HepG2 (cell line): Measurements from ENCODE around the gene CCDC116.

Source experiments
- KDM5A ChIP-seq: fragments of 200-600 bp; sonication (generic); IDR thresholded peaks from 2 replicates; pipeline ENCODE4 v1.7.0; 2018; ENCODE audit warnings: antibody characterized with exemption, mild to moderate bottlenecking, low read length, borderline replicate concordance
- SP1 ChIP-seq, 2 experiments: fragments of 450-650 bp in 1 of 2; sonication (generic) in 1 of 2; formaldehyde crosslinking in 1 of 2; IDR thresholded peaks; 2 replicates each; pipeline versions ENCODE4 v1.4.0 to v1.6.1; 2016 to 2020; ENCODE audit warnings: missing genetic modification reagents in 1 of 2
- TP53 ChIP-seq: sonication (generic); formaldehyde crosslinking; conservative IDR thresholded peaks from 2 replicates; pipeline ENCODE4 v1.4.0; 2020; ENCODE audit warnings: missing genetic modification reagents

- no peak for TF ChIP-seq SP1 (IDR thresholded peaks at IDR 0.05)
- TF ChIP-seq SP1 (CRISPR knock-in tag; IDR thresholded peaks at IDR 0.05) = no peak
- no peak for TF ChIP-seq KDM5A
- no peak for TF ChIP-seq TP53 (CRISPR knock-in tag)
Measured at GRCh38 chr22:21602579-21602978, 30.0 kb upstream of the CCDC116 start.
